Measurements from ENCODE around the gene IRF3.
A peak's percentile ranks its signal among the peaks of the same experiment; 100 is the strongest.

GRCh38 chr19:49710372-49710951, 44.8 kb upstream of the IRF3 start:
- TF ChIP-seq EP300 (IDR thresholded peaks at IDR 0.05; ENCODE audit: borderline replicate concordance) (no peak), REST (IDR thresholded peaks at IDR 0.05; ENCODE audit: low read depth) (no peak), TAF1 (IDR thresholded peaks at IDR 0.05; ENCODE audit: low read depth) (no peak), CEBPB (IDR thresholded peaks at IDR 0.05) (no peak), TEAD4 (IDR thresholded peaks at IDR 0.05) (no peak), CREB1 (IDR thresholded peaks at IDR 0.05; ENCODE audit: low read depth) (no peak), TCF12 (IDR thresholded peaks at IDR 0.05; ENCODE audit: low read depth) (no peak), MAX (IDR thresholded peaks at IDR 0.05) (no peak), YY1 (IDR thresholded peaks at IDR 0.05; ENCODE audit: low read depth) (peak; percentile 44; the same call in 1 of the 2 replicates)
